CD4-positive, CD25-positive, alpha-beta regulatory T cell (primary cell): ENCODE data around the gene MAT2A. TPM values are rescaled to one million over a fixed set of nuclear protein-coding genes. Genes with fewer than 3 reads are reported as not detected.
A peak's percentile ranks its signal among the peaks of the same experiment; 100 is the strongest.
"Not testable (repeated sequence)": the region's sequence is repeated elsewhere in the genome, so short reads cannot be mapped to it uniquely, and the experiment has no call there.

Source experiments
- ATAC-seq, 2 donors: fragments of 150-1000 bp; cut with Tn5 transposase; one replicate each; pipeline ENCODE4 v1.10.0; 2021; ENCODE audit warnings: low read depth in 2 of 2, moderate number of reproducible peaks in 2 of 2, moderate library complexity in 1 of 2
- DNase-seq, 3 donors: peaks; one replicate each; pipeline versions ENCODE4 v3.0.0 to v3.0.0-alpha.2; 2012 to 2022; ENCODE audit warnings: mixed read lengths in 1 of 3
- H3K27ac ChIP-seq: one replicate; pipeline ENCODE4 v1.7.0; 2013; ENCODE audit warnings: mild to moderate bottlenecking, low read length; ENCODE audit not compliant: insufficient read depth, poor library complexity, severe bottlenecking
- H3K27me3 ChIP-seq: one replicate; pipeline ENCODE4 v1.7.0; 2013; ENCODE audit warnings: low read length; ENCODE audit not compliant: control insufficient read depth, insufficient read depth
- H3K36me3 ChIP-seq: one replicate; pipeline ENCODE4 v1.7.0; 2013; ENCODE audit warnings: mild to moderate bottlenecking, low read length, moderate library complexity; ENCODE audit not compliant: control insufficient read depth, insufficient read depth
- H3K4me1 ChIP-seq: 2 replicates; pipeline ENCODE4 v1.7.0; 2013; ENCODE audit warnings: mild to moderate bottlenecking, low read length; ENCODE audit not compliant: insufficient read depth, control insufficient read depth, poor library complexity, severe bottlenecking
- H3K4me3 ChIP-seq: one replicate; pipeline ENCODE4 v1.7.0; 2013; ENCODE audit warnings: low read depth, mild to moderate bottlenecking, low read length, moderate library complexity
- H3K9me3 ChIP-seq, 2 experiments: 1 replicate in 1 of 2; 2 replicates in 1 of 2; pipeline ENCODE4 v1.7.0; 2013; ENCODE audit warnings: low read length in 2 of 2, mild to moderate bottlenecking in 1 of 2, moderate library complexity in 1 of 2; ENCODE audit not compliant: control insufficient read depth in 2 of 2
- H3K27ac Mint-ChIP-seq, 3 donors: one replicate each; pipeline ENCODE4 v1.8.0; 2020 to 2022; ENCODE audit warnings: mild to moderate bottlenecking in 3 of 3, mixed read lengths in 3 of 3, moderate library complexity in 2 of 3
- H3K27me3 Mint-ChIP-seq: one replicate; pipeline ENCODE4 v1.8.0; 2022; ENCODE audit warnings: mild to moderate bottlenecking, mixed read lengths
- H3K36me3 Mint-ChIP-seq: one replicate; pipeline ENCODE4 v1.8.0; 2020; ENCODE audit warnings: mixed read lengths
- H3K4me1 Mint-ChIP-seq, 4 donors: one replicate each; pipeline ENCODE4 v1.8.0; 2020 to 2022; ENCODE audit warnings: mixed read lengths in 4 of 4, mild to moderate bottlenecking in 1 of 4
- H3K4me3 Mint-ChIP-seq, 4 donors: one replicate each; pipeline ENCODE4 v1.8.0; 2020 to 2022; ENCODE audit warnings: mild to moderate bottlenecking in 4 of 4, mixed read lengths in 4 of 4, moderate library complexity in 3 of 4
- H3K9me3 Mint-ChIP-seq, 7 donors: one replicate each; pipeline ENCODE4 v1.8.0; 2020 to 2022; ENCODE audit warnings: mixed read lengths in 7 of 7, mild to moderate bottlenecking in 3 of 7, moderate library complexity in 2 of 7
- polyA plus RNA-seq, 4 donors: library from polyadenylated mRNA; unstranded; fragments of 300-500 nt; fragmentation: Illumina TruSeq; gene quantifications; one replicate each; pipeline ENCODE4 v1.2.3, GENCODE V29; 2021
- total RNA-seq: library from RNA; stranded (reverse); gene quantifications from one replicate; pipeline ENCODE4 v1.2.3, GENCODE V29; 2022

MAT2A gene
- total and polyA plus RNA-seq, 5 donors from 2014 or later, result 82.2 to 141 (median 109) TPM

GRCh38 chr2:85591563-85591962, 52.6 kb downstream of the MAT2A start:
- Mint-ChIP-seq H3K27me3 (no peaks in the 10 kb centered on the region), H3K36me3 (peaks cover 4% of the 10 kb centered on the region), H3K27ac (peak overlapping the region in 1 of 3 donors; percentile 79), H3K4me3 (peak overlapping the region in 1 of 4 donors; percentile 28), H3K9me3 (no peaks in the 10 kb centered on the region), H3K4me1 (peaks cover 3 to 53% (median 28%) of the 10 kb centered on the region in 4 donors)
- Histone ChIP-seq H3K4me1 (peaks cover 24% of the 10 kb centered on the region), H3K36me3 (no peaks in the 10 kb centered on the region), H3K4me3 (no peak overlapping the region), H3K27ac (no peak overlapping the region), H3K27me3 (no peaks in the 10 kb centered on the region), H3K9me3 (no peaks in the 10 kb centered on the region)
- DNase-seq (no peak), ATAC-seq (no peak)

- H3K27me3 Mint-ChIP-seq, H3K27ac ChIP-seq, DNase-seq, H3K27me3 ChIP-seq, H3K27ac Mint-ChIP-seq, ATAC-seq, H3K36me3 ChIP-seq, H3K9me3 Mint-ChIP-seq, H3K36me3 Mint-ChIP-seq, H3K9me3 ChIP-seq, H3K4me3 ChIP-seq: not testable (repeated sequence)
- peaks cover 3 to 57% (median 31%) of the 10 kb centered on the region in 4 donors for H3K4me1 Mint-ChIP-seq
- peak overlapping the region in 3 of 4 donors; percentile 29 to 52 (median 37) for H3K4me3 Mint-ChIP-seq
- peaks cover 30% of the 10 kb centered on the region for H3K4me1 ChIP-seq
Measured at GRCh38 chr2:85592299-85592698, 53.3 kb downstream of the MAT2A start.

DNA sequence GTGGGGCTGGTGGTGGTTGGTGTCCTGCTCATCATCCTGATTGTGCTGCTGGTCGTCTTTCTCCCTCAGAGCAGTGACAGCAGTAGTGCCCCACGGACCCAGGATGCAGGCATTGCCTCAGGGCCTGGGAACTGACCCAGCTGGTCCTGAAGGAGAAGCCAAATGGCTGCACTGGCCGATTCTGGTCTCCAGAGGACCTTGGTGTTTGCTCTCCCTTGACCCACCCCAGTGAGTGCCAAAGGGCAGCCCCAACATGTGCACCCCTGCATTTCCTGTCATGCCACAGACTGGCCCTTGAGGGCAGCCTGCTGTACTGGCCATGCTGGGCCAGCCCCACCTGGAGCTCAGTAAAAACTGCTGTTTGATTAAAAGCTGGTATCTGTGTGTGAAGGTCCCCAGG, 54.1 kb downstream of the MAT2A start:
- no peaks in the 10 kb centered on the region for H3K27me3 Mint-ChIP-seq
- peaks cover 10% of the 10 kb centered on the region for H3K36me3 ChIP-seq
- H3K4me3 Mint-ChIP-seq, result peak overlapping the region in 2 of 4 donors; percentile 79 to 96
- DNase-seq (no peak), ATAC-seq (no peak)
- peaks cover 4% of the 10 kb centered on the region for H3K36me3 Mint-ChIP-seq
- no peak overlapping the region for H3K27ac ChIP-seq
- H3K4me3 ChIP-seq, result no peak overlapping the region
- no peaks in the 10 kb centered on the region for H3K9me3 Mint-ChIP-seq
- no peaks in the 10 kb centered on the region for H3K9me3 ChIP-seq
- H3K4me1 Mint-ChIP-seq, result peaks cover 3 to 52% (median 27%) of the 10 kb centered on the region in 4 donors
- no peak overlapping the region for H3K27ac Mint-ChIP-seq
- H3K27me3 ChIP-seq, result no peaks in the 10 kb centered on the region
- peaks cover 28% of the 10 kb centered on the region for H3K4me1 ChIP-seq

Other genes starting within 250 kb of the MAT2A start
- 168 TPM for gene TGOLN2, start 211.2 kb upstream of the MAT2A start, total RNA-seq
- gene TGOLN2, start 211.2 kb upstream of the MAT2A start, polyA plus RNA-seq, result 10 to 100 TPM; 51.3 to 62.7 (median 62.1) TPM
- gene RETSAT, start 184.6 kb upstream of the MAT2A start, total RNA-seq, result 32.4 TPM
- 10 to 100 TPM; 13.8 to 18.1 (median 15.8) TPM for gene RETSAT, start 184.6 kb upstream of the MAT2A start, polyA plus RNA-seq
- 21.5 TPM for gene ELMOD3, start 184.4 kb upstream of the MAT2A start, total RNA-seq
- 10 to 100 TPM; 13.5 to 16.3 (median 15.4) TPM for gene ELMOD3, start 184.4 kb upstream of the MAT2A start, polyA plus RNA-seq
- 44.5 TPM for gene CAPG, start 128.8 kb upstream of the MAT2A start, total RNA-seq
- 10 to 100 TPM; 19.9 to 74.7 (median 44.6) TPM for gene CAPG, start 128.8 kb upstream of the MAT2A start, polyA plus RNA-seq
- 0.25 TPM for gene SH2D6, start 120.5 kb upstream of the MAT2A start, total RNA-seq
- not detected for gene SH2D6, start 120.5 kb upstream of the MAT2A start, polyA plus RNA-seq
- 20.0 TPM for gene GGCX, start 22.3 kb downstream of the MAT2A start, total RNA-seq
- 10 to 100 TPM; 16.7 to 28.1 (median 17.7) TPM for gene GGCX, start 22.3 kb downstream of the MAT2A start, polyA plus RNA-seq
- gene VAMP8, start 38.4 kb downstream of the MAT2A start, total RNA-seq, result 105 TPM
- gene VAMP8, start 38.4 kb downstream of the MAT2A start, polyA plus RNA-seq, result 100 to 1,000 TPM; 393 to 484 (median 437) TPM
- 54.8 TPM for gene VAMP5, start 45.3 kb downstream of the MAT2A start, total RNA-seq
- gene VAMP5, start 45.3 kb downstream of the MAT2A start, polyA plus RNA-seq, result 100 to 1,000 TPM; 155 to 215 (median 185) TPM
- gene RNF181, start 56.6 kb downstream of the MAT2A start, total RNA-seq, result 47.0 TPM
- 100 to 1,000 TPM; 233 to 297 (median 251) TPM for gene RNF181, start 56.6 kb downstream of the MAT2A start, polyA plus RNA-seq
- gene TMEM150A, start 63.5 kb downstream of the MAT2A start, total RNA-seq, result 4.9 TPM
- gene TMEM150A, start 63.5 kb downstream of the MAT2A start, polyA plus RNA-seq, result 10 to 100 TPM in 1 of 4 donors, 1 to 10 TPM in 3; 8.0 to 11.3 (median 9.1) TPM
- gene C2orf68, start 72.9 kb downstream of the MAT2A start, total RNA-seq, result 43.9 TPM
- gene C2orf68, start 72.9 kb downstream of the MAT2A start, polyA plus RNA-seq, result 10 to 100 TPM; 17.4 to 20.6 (median 18.7) TPM
- 62.6 TPM for gene USP39, start 77.0 kb downstream of the MAT2A start, total RNA-seq
- gene USP39, start 77.0 kb downstream of the MAT2A start, polyA plus RNA-seq, result 10 to 100 TPM; 67.1 to 86.0 (median 74.0) TPM
- gene SFTPB, start 129.0 kb downstream of the MAT2A start, total RNA-seq, result not detected
- gene SFTPB, start 129.0 kb downstream of the MAT2A start, polyA plus RNA-seq, result not detected
- gene GNLY, start 155.2 kb downstream of the MAT2A start, total RNA-seq, result 2.4 TPM
- 10 to 100 TPM in 1 of 4 donors, 1 to 10 TPM in 3; 6.4 to 10.9 (median 9.2) TPM for gene GNLY, start 155.2 kb downstream of the MAT2A start, polyA plus RNA-seq
- gene ATOH8, start 214.8 kb downstream of the MAT2A start, total RNA-seq, result not detected
- not detected for gene ATOH8, start 214.8 kb downstream of the MAT2A start, polyA plus RNA-seq